GM12875 (cell line): ENCODE results near the gene ARSB.
"Not testable (repeated sequence)": the region's sequence is repeated elsewhere in the genome, so short reads cannot be mapped to it uniquely, and the experiment has no call there.

Experiments used
- H3K4me3 ChIP-seq: one replicate; pipeline ENCODE4 v1.5.1; 2011; ENCODE audit warnings: low read depth, low read length, control low read depth
- CTCF ChIP-seq: IDR thresholded peaks from 2 replicates; pipeline ENCODE4 v1.5.1; 2011; ENCODE audit warnings: low read depth, mild to moderate bottlenecking, control low read depth, inconsistent platforms, low read length, moderate library complexity, borderline replicate concordance; ENCODE audit not compliant: insufficient read depth

Gene ARSB

DNA sequence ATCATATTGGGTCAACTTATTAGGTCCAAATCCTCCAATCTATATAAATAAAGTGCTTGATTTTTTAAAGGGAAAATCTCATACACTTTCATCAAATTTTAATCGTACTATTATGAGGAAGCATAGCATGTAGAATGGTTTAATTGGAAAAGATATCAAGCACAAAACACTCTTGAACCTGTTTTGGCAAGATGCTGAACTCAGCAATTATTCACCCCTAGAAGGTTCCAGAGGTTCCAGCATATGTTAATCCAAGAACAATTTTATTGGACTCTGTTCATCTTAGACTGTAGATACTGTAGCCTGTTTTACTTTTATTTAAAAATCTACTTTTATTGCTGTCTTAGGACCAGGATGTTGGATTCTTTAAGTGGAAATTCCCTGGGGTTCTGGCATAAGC lies 244.1 kb downstream of the ARSB start:
- TF ChIP-seq CTCF, result no peak

DNA sequence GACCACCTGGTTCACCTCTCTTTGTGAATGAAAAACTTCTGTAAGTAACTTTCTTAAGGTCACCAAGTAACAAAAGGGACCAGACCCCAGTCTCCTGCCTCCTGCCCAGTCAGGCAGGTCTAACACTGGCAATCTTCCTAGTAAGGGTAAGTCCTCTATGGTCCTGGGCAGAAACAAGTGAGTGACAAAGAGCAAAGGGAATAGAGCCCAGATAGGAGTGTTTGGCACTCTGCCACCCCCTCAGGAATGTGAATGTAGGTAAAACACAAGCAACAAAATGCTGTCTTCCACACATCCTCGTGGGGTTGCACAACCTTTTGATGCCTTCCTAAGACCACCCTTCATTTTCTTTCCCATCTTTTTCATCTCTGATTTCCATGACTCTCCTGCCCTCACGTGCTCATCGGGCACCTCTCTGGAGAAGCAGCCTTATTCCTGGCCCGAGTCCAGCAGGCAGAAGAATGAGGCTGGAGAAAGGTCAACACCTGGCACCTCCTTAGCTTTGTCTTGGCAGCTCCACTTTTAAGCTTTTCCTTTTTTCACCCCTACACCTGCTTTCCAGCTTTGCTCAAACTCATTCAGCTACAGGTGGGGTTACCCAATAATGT lies 246.3 kb downstream of the ARSB start:
- TF ChIP-seq CTCF, result no peak
- no peak overlapping the region for H3K4me3 ChIP-seq

More for the DNA sequence above, 244.1 kb downstream of the ARSB start:
- H3K4me3 ChIP-seq, result no peak overlapping the region

- H3K4me3 ChIP-seq, result no peak overlapping the region
- TF ChIP-seq CTCF, result no peak
Observed at GRCh38 chr5:78738104-78738503, 247.0 kb downstream of the ARSB start.

GRCh38 chr5:78735834-78736463 lies 249.2 kb downstream of the ARSB start:
- no peak overlapping the region for H3K4me3 ChIP-seq
- no peak for TF ChIP-seq CTCF

DNA sequence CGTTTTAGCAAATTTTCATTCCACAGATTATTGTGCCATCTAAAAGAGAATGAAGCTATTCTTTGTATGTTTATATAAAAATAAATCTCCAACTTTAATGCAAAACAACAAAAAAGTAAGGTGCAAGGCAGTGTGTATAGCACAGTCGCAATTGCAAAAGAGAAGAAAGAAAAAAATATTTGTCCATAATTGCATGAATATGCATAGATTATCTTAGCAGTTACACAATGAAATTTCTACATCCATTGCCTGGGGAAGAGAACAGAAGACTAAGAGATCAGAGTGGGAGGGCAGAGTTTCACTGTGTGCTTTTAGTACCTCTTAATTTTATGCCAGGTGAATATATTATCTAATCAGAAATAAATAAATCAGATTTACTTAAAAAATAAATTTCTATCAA lies 250.2 kb downstream of the ARSB start:
- H3K4me3 ChIP-seq, result no peak overlapping the region
- TF ChIP-seq CTCF, result no peak

DNA sequence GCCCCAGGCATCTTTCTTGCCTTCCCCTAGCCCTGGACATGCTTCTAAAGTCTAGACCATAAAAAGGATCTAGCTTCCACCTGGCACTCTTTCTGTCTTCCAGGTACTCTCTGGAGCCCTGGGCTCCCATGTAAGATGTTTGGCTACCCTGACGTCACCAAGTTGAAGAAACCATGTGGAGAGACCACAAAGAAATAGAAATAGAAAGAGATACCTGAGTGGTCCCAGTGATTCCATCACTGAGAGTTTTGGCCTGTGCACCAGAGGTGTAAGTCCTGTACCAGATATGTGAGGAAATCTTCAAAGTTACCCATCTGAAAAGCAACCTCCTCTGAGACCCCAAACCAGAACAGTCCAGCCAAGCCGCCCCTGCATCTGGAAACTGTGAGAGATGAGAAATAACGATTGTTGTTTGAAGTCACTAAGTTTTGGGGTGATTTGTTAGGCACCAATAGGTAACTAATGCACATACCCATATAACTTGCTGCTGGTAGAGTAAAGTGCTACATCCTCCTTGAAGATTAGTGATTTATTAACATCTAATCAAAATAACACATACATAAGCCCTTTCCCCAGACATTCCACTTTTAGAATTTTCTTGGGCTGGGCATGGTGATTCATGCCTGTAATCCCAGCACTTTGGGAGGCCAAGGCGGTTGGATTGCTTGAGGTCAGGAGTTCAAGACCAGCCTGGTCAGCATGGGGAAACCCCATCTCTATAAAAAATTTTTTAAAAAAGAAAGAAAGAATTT lies 250.8 kb downstream of the ARSB start:
- no peak for TF ChIP-seq CTCF
- H3K4me3 ChIP-seq, result no peak overlapping the region

DNA sequence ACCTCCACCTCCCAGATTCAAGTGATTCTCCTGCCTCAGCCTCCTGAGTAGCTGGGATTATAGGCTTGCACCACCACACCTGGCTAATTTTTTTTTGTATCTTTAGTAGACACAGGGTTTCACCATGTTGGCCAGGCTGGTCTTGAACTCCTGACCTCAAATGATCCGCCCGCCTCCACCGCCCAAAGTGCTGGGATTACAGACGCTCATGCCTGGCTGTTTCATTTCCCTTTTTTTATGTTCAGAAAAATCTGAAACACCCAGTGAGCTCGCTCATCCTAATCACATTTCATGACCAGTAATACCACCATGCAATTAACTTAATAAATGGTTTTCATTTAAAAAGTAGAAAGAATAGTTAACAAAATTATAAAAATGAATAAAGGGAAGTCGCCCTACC lies 252.4 kb downstream of the ARSB start:
- H3K4me3 ChIP-seq, result not testable (repeated sequence)
